Neutrophil (primary cell): ENCODE data around the gene CHD2.
A peak's percentile ranks its signal among the peaks of the same experiment; 100 is the strongest.

Experiments
- H3K27ac ChIP-seq: fragments of 200-600 bp; sonication (generic); 2 replicates; pipeline ENCODE4 v1.5.1; 2016; ENCODE audit warnings: mild to moderate bottlenecking, moderate library complexity
- H3K27me3 ChIP-seq: fragments of 200-600 bp; sonication (generic); 2 replicates; pipeline ENCODE4 v1.6.0; 2016; ENCODE audit warnings: mild to moderate bottlenecking
- H3K36me3 ChIP-seq: fragments of 200-600 bp; sonication (generic); 2 replicates; pipeline ENCODE4 v1.5.1; 2017
- H3K4me1 ChIP-seq, 2 experiments: fragments of 200-600 bp in 1 of 2; sonication (generic) in 1 of 2; 1 replicate in 1 of 2; 2 replicates in 1 of 2; pipeline versions ENCODE4 v1.5.1 to v1.6.1; 2013 to 2016; ENCODE audit warnings: low read depth in 1 of 2, low read length in 1 of 2, mild to moderate bottlenecking in 1 of 2, moderate library complexity in 1 of 2; ENCODE audit not compliant: control insufficient read depth in 1 of 2, insufficient read depth in 1 of 2
- H3K4me3 ChIP-seq, 2 experiments: fragments of 200-600 bp in 1 of 2; sonication (generic) in 1 of 2; 1 replicate in 1 of 2; 2 replicates in 1 of 2; pipeline ENCODE4 v1.5.1; 2013 to 2016; ENCODE audit warnings: low read depth in 1 of 2, low read length in 1 of 2, mild to moderate bottlenecking in 1 of 2, moderate library complexity in 1 of 2
- H3K9me3 ChIP-seq: fragments of 200-600 bp; sonication (generic); 2 replicates; pipeline ENCODE4 v1.5.1; 2016
- CTCF ChIP-seq: fragments of 200-600 bp; sonication (generic); IDR thresholded peaks from 2 replicates; pipeline ENCODE4 v1.5.1; 2016; ENCODE audit warnings: antibody characterized with exemption

Gene CHD2

GRCh38 chr15:92952458-92952850, 52.3 kb downstream of the CHD2 start:
- no peaks in the 10 kb centered on the region for H3K4me1 ChIP-seq
- H3K9me3 ChIP-seq, result peaks cover 20% of the 10 kb centered on the region
- no peaks in the 10 kb centered on the region for H3K27me3 ChIP-seq
- peaks cover 98% of the 10 kb centered on the region for H3K36me3 ChIP-seq
- H3K4me3 ChIP-seq, result no peak overlapping the region
- no peak for TF ChIP-seq CTCF
- no peak overlapping the region for H3K27ac ChIP-seq

- Histone ChIP-seq H3K27me3 (no peaks in the 10 kb centered on the region), H3K4me1 (peaks cover 0 to 4% of the 10 kb centered on the region in 2 experiments), H3K36me3 (peaks cover 97% of the 10 kb centered on the region), H3K9me3 (peaks cover 18% of the 10 kb centered on the region), H3K4me3 (no peak overlapping the region), H3K27ac (peak overlapping the region; percentile 19)
- TF ChIP-seq CTCF, result no peak
Observed at GRCh38 chr15:92953566-92953965, 53.4 kb downstream of the CHD2 start.

- Histone ChIP-seq H3K36me3 (peaks cover 96% of the 10 kb centered on the region), H3K4me1 (peaks cover 0 to 8% of the 10 kb centered on the region in 2 experiments), H3K4me3 (no peak overlapping the region), H3K9me3 (peaks cover 13% of the 10 kb centered on the region), H3K27ac (no peak overlapping the region), H3K27me3 (no peaks in the 10 kb centered on the region)
- no peak for TF ChIP-seq CTCF
Observed at GRCh38 chr15:92954002-92954401, 53.9 kb downstream of the CHD2 start.

GRCh38 chr15:92954578-92954977, 54.5 kb downstream of the CHD2 start:
- Histone ChIP-seq H3K27me3 (no peaks in the 10 kb centered on the region), H3K4me3 (no peak overlapping the region), H3K9me3 (peaks cover 7% of the 10 kb centered on the region), H3K4me1 (peaks cover 6 to 14% of the 10 kb centered on the region in 2 experiments), H3K27ac (no peak overlapping the region), H3K36me3 (peaks cover 90% of the 10 kb centered on the region)
- TF ChIP-seq CTCF, result no peak

GRCh38 chr15:92955706-92956105, 55.6 kb downstream of the CHD2 start:
- H3K9me3 ChIP-seq, result no peaks in the 10 kb centered on the region
- H3K36me3 ChIP-seq, result peaks cover 84% of the 10 kb centered on the region
- H3K27ac ChIP-seq, result peak overlapping the region; percentile 17
- H3K4me3 ChIP-seq, result no peak overlapping the region
- peaks cover 10 to 22% of the 10 kb centered on the region in 2 experiments for H3K4me1 ChIP-seq
- no peak for TF ChIP-seq CTCF
- H3K27me3 ChIP-seq, result no peaks in the 10 kb centered on the region

- H3K4me1 ChIP-seq, result peaks cover 10 to 22% of the 10 kb centered on the region in 2 experiments
- H3K27ac ChIP-seq, result peak overlapping the region; percentile 83
- H3K4me3 ChIP-seq, result no peak overlapping the region
- TF ChIP-seq CTCF, result no peak
- H3K36me3 ChIP-seq, result peaks cover 78% of the 10 kb centered on the region
- H3K9me3 ChIP-seq, result no peaks in the 10 kb centered on the region
- no peaks in the 10 kb centered on the region for H3K27me3 ChIP-seq
Observed at GRCh38 chr15:92958105-92958504, 58.0 kb downstream of the CHD2 start.
